Psoas muscle (tissue), 8 donors: ENCODE measurements around the gene GCKR. TPM values are rescaled to one million over a fixed set of nuclear protein-coding genes. Genes with fewer than 3 reads are reported as not detected.

Source experiments
- ATAC-seq, 4 donors: fragments of 200-7000 bp; cut with Tn5 transposase; one replicate each; pipeline ENCODE4 v1.9.1; 2020; ENCODE audit warnings: moderate library complexity in 3 of 4, mild to moderate bottlenecking in 2 of 4
- DNase-seq, 2 donors: peaks; one replicate each; pipeline ENCODE4 v3.0.0-alpha.2; 2020
- H3K27ac ChIP-seq: fragments of 200-600 bp; one replicate; pipeline ENCODE4 v1.8.0; 2022
- H3K27me3 ChIP-seq, 3 donors: fragments of 200-600 bp in 1 of 3; one replicate each; pipeline versions ENCODE4 v1.6.1 to v1.8.0; 2013 to 2022; ENCODE audit warnings: low read length in 2 of 3, mild to moderate bottlenecking in 2 of 3, moderate library complexity in 1 of 3; ENCODE audit not compliant: insufficient read depth in 3 of 3
- H3K36me3 ChIP-seq, 2 donors: fragments of 200-600 bp in 1 of 2; one replicate each; pipeline versions ENCODE4 v1.6.1 to v1.8.0; 2013 to 2022; ENCODE audit warnings: low read depth in 1 of 2, mild to moderate bottlenecking in 1 of 2, moderate library complexity in 1 of 2; ENCODE audit not compliant: insufficient read depth in 1 of 2
- H3K4me1 ChIP-seq: fragments of 200-600 bp; one replicate; pipeline ENCODE4 v1.8.0; 2022
- H3K4me3 ChIP-seq: fragments of 200-600 bp; one replicate; pipeline ENCODE4 v1.8.0; 2022; ENCODE audit warnings: mild to moderate bottlenecking
- H3K9me3 ChIP-seq: fragments of 200-600 bp; one replicate; pipeline ENCODE4 v1.8.0; 2022
- CTCF ChIP-seq: fragments of 200-600 bp; IDR thresholded peaks from one replicate; pipeline ENCODE4 v1.8.0; 2022; ENCODE audit warnings: antibody characterized with exemption
- WGBS, 3 donors: extraction: QIAGEN DNeasy Blood & Tissue Kit; methylation state at CpG; one replicate each; pipeline versions ENCODE4 v1.1.6 to v1.1.7; 2013; 5-methylcytosine and 5-hydroxymethylcytosine counted together
- intact Hi-C, 2 donors: fragments of 100-400 bp; cut with DNase I; formaldehyde crosslinking; loops; one replicate each; pipeline versions ENCODE4 v1.11.0 to v1.14.2; 2022
- polyA plus RNA-seq, 3 donors: library from polyadenylated mRNA; stranded (reverse); fragments of 200-250 nt; gene quantifications; one replicate each; pipeline ENCODE4 v1.2.3, GENCODE V29; 2013
- total RNA-seq, 4 donors: library from RNA; stranded (reverse); fragmentation: NEBNext Ultra II Directional in 2 of 4; extraction: Animal tissue kit (Norgen Biotek cat#: 25700) in 2 of 4; gene quantifications; one replicate each; pipeline versions ENCODE4 v1.2.1 to v1.2.4, GENCODE V29; 2021 to 2023
- donor health status: healthy with polysubstance abuse.
- donor health status: DM: no; HTN: no; CAD: no; lungs with moderate emphysema.
- donor health status: Bipolar disorder and iron deficiency.
- donor health status: healthy.
- donor health status: DM: yes; HTN: yes; CAD: no.
- donor health status: DM: no; HTN: no; CAD: no.
- donor health status: DM: no; HTN: no; CAD: no.
- donor health status: DM: yes; HTN: yes; CAD: no.

GCKR gene
- total and polyA plus RNA-seq, 7 donors: 0.05 to 2.0 (median 1.0) TPM; not detected in 3

GRCh38 chr2:27559228-27559627 is 62.6 kb downstream of the GCKR start:
- intact Hi-C loops: no loop called here
- no peak for TF ChIP-seq CTCF
- Histone ChIP-seq H3K4me1 (no peaks in the 10 kb centered on the region), H3K4me3 (no peak overlapping the region), H3K36me3 (no peaks in the 10 kb centered on the region), H3K9me3 (no peaks in the 10 kb centered on the region), H3K27ac (no peak overlapping the region), H3K27me3 (peaks cover 0 to 11% (median 0%) of the 10 kb centered on the region in 3 donors)
- DNase-seq (no peak), ATAC-seq (no peak)
- 38 to 57% (median 47%) methylated on average over 2 of the region's 2 CpGs for WGBS, 3 donors

GRCh38 chr2:27561060-27561459 is 64.4 kb downstream of the GCKR start:
- H3K4me1 ChIP-seq: no peaks in the 10 kb centered on the region
- no peak overlapping the region for H3K27ac ChIP-seq
- 81 to 89% (median 87%) methylated on average over 2 of the region's 2 CpGs for WGBS, 3 donors
- intact Hi-C loops: no loop called here
- DNase-seq: no peak
- peaks cover 0 to 11% (median 0%) of the 10 kb centered on the region in 3 donors for H3K27me3 ChIP-seq
- no peak for TF ChIP-seq CTCF
- no peak for ATAC-seq
- H3K4me3 ChIP-seq: no peak overlapping the region
- no peaks in the 10 kb centered on the region for H3K9me3 ChIP-seq
- H3K36me3 ChIP-seq: no peaks in the 10 kb centered on the region

DNA sequence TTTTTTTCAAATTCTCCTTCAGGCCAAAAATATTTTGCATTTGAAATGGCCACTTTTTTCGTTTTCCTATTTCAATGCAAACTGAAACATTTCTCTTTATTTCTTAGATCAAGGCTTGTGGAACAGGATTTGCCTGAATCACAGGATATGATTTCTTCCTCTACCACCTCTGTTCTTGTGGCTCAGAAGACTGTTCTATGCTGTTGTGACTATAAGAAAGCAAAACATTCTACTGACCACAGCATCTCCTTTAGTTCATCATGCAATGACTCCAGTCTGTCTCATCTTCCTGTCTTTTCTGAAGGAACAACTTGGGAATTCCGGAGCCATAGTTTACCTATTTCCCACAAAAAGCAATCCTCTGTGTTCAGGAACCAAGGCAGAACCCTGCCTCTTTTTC is 70.0 kb downstream of the GCKR start:
- intact Hi-C loops: no loop called here
- Histone ChIP-seq H3K27ac (no peak overlapping the region), H3K4me3 (no peak overlapping the region), H3K4me1 (no peaks in the 10 kb centered on the region), H3K27me3 (peaks cover 0 to 8% (median 3%) of the 10 kb centered on the region in 3 donors), H3K9me3 (no peaks in the 10 kb centered on the region), H3K36me3 (no peaks in the 10 kb centered on the region)
- ATAC-seq (no peak), DNase-seq (no peak)
- no peak for TF ChIP-seq CTCF
- 70 to 79% (median 75%) methylated on average over 2 of the region's 2 CpGs for WGBS, 3 donors

GRCh38 chr2:27569398-27569797 is 72.8 kb downstream of the GCKR start:
- Histone ChIP-seq H3K27ac (no peak overlapping the region), H3K4me1 (no peaks in the 10 kb centered on the region), H3K9me3 (no peaks in the 10 kb centered on the region), H3K36me3 (no peaks in the 10 kb centered on the region), H3K4me3 (no peak overlapping the region), H3K27me3 (peaks cover 0 to 8% (median 3%) of the 10 kb centered on the region in 3 donors)
- WGBS, 3 donors: 36 to 46% (median 45%) methylated on average over 2 of the region's 2 CpGs
- intact Hi-C loops: no loop called here
- DNase-seq (no peak), ATAC-seq (no peak)
- no peak for TF ChIP-seq CTCF

DNA sequence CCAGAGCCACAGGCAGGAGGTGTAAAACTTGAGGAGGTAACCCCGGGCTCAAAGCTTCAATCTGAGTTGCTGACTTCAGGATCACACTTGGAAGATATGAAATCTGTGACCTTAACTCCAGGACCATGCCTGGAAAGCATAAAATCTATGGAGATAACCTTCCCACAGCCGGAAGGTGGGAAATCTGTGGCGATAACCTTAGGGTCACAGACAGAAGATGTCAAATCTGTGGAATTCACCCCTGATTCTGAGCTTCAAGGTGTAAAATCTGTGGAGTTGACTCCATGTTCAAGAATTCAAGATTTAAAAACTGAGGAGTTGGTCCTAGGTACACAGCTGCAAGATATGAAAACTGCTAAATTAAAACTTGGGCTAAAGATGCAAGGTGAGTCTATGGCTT is 74.6 kb downstream of the GCKR start:
- peaks cover 0 to 8% (median 3%) of the 10 kb centered on the region in 3 donors for H3K27me3 ChIP-seq
- TF ChIP-seq CTCF: no peak
- H3K4me1 ChIP-seq: no peaks in the 10 kb centered on the region
- no peak for DNase-seq
- 74 to 92% (median 90%) methylated on average over 3 of the region's 3 CpGs for WGBS, 3 donors
- intact Hi-C loops: no loop called here
- no peaks in the 10 kb centered on the region for H3K36me3 ChIP-seq
- no peak overlapping the region for H3K4me3 ChIP-seq
- peaks cover under 1% of the 10 kb centered on the region for H3K9me3 ChIP-seq
- no peak for ATAC-seq
- no peak overlapping the region for H3K27ac ChIP-seq
